ENCODE measurements around the gene CHRNA4. TPM values are rescaled to one million over a fixed set of nuclear protein-coding genes. Genes with fewer than 3 reads are reported as not detected.
"Not testable (repeated sequence)": the region's sequence is repeated elsewhere in the genome, so short reads cannot be mapped to it uniquely, and the experiment has no call there.

CHRNA4 gene
- total RNA-seq, 2 donors from 2014 or later, result not detected

- no peaks in the 10 kb centered on the region for H3K4me1 Mint-ChIP-seq (ENCODE audit: low read depth in 2 of 2)
Measured at GRCh38 chr20:63311186-63311832, 49.8 kb downstream of the CHRNA4 start.

DNA sequence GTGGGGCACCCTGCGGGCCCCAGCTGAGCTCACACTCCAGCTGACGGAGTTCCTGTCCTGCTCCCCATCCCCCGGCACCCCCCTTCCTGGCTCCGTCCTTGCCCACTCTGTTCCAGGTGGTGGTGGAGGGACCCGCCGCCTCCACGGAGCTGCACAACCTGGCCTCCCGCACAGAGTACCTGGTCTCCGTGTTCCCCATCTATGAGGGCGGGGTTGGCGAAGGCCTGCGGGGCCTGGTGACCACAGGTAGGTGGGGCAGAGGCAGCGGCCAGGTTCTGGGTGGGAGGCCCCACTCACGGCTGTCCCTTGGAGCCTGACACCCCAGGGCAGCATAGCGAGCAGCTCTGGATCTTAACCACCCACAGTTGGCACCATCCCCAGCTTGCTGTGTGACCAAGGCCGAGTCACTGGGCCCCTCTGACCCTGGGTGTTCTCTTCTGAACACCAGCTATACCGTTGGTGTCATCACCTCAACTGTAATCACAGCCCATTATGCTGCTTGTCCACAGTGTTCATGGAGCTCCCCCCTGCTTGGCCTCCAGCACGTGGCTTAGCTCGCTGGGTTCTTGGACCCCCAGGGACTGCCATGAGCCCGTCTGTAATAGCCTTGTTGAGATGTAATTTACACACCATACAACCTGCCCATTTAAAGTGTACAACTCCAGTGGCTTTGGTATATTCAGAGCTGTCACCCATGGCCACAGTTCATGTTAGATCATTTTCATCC, 50.7 kb downstream of the CHRNA4 start:
- Mint-ChIP-seq H3K36me3 (no peaks in the 10 kb centered on the region), H3K27ac (no peak overlapping the region), H3K9me3 (no peaks in the 10 kb centered on the region), H3K4me3 (no peak overlapping the region), H3K4me1 (ENCODE audit: low read depth in 2 of 2) (no peaks in the 10 kb centered on the region), H3K27me3 (peaks cover 0 to 2% of the 10 kb centered on the region in 2 donors)
- DNase-seq (ENCODE audit: low spot score) (no peak), ATAC-seq (no peak)

More at GRCh38 chr20:63311186-63311832, 49.8 kb downstream of the CHRNA4 start:
- DNase-seq (ENCODE audit: low spot score) (no peak), ATAC-seq (no peak)
- H3K27me3 Mint-ChIP-seq, result peaks cover 0 to 2% of the 10 kb centered on the region in 2 donors
- H3K27ac Mint-ChIP-seq, result no peak overlapping the region
- no peaks in the 10 kb centered on the region for H3K36me3 Mint-ChIP-seq
- no peaks in the 10 kb centered on the region for H3K9me3 Mint-ChIP-seq
- no peak overlapping the region for H3K4me3 Mint-ChIP-seq

DNA sequence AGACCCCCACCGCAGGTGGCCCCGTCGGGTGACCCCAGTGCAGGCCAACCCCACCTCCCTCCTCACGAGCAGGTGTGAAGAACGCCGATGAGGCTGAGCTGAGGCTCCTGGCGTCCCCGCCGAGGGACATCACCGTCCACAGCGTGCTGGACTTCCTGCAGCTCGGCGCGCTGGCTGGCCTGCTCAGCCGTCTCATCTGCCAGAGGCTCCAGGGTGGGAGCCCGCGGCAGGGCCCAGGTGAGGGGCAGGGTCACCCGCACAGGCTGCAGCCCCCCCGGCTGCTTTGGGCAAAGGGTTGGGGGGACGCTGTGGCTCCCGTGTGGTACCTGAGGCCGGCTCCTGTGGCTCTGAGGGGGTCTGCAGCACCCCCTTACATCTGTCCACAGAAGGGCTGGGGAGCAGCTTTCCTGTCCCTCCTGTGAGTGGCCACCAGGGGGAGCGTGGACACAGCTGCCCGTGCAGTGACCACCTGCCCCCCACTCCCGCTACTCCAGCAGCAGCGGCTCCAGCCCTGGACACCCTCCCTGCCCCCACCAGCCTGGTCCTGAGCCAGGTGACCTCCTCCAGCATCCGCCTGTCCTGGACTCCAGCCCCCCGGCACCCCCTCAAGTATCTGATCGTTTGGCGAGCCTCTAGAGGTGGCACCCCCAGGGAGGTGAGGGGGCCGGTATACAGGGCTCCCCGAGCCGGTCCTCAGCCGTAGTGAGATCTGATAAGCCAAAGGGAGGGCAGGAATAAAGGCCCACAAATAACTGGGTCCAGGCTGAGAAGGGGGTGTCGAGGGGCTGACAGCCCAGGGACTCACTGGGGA, 51.7 kb downstream of the CHRNA4 start:
- Mint-ChIP-seq H3K27me3 (peaks cover 0 to 5% of the 10 kb centered on the region in 2 donors), H3K4me1 (ENCODE audit: low read depth in 2 of 2) (no peaks in the 10 kb centered on the region), H3K4me3 (no peak overlapping the region), H3K27ac (no peak overlapping the region), H3K9me3 (no peaks in the 10 kb centered on the region), H3K36me3 (no peaks in the 10 kb centered on the region)
- no peak for DNase-seq (ENCODE audit: low spot score)
- peak in 1 of 2 donors; percentile 7 for ATAC-seq

- no peak for ATAC-seq
- DNase-seq (ENCODE audit: low spot score), result no peak
- Mint-ChIP-seq H3K27ac (no peak overlapping the region), H3K9me3 (no peaks in the 10 kb centered on the region), H3K4me1 (ENCODE audit: low read depth in 2 of 2) (no peaks in the 10 kb centered on the region), H3K36me3 (no peaks in the 10 kb centered on the region), H3K4me3 (no peak overlapping the region), H3K27me3 (peaks cover 0 to 5% of the 10 kb centered on the region in 2 donors)
Measured at GRCh38 chr20:63308218-63308911, 52.8 kb downstream of the CHRNA4 start.

DNA sequence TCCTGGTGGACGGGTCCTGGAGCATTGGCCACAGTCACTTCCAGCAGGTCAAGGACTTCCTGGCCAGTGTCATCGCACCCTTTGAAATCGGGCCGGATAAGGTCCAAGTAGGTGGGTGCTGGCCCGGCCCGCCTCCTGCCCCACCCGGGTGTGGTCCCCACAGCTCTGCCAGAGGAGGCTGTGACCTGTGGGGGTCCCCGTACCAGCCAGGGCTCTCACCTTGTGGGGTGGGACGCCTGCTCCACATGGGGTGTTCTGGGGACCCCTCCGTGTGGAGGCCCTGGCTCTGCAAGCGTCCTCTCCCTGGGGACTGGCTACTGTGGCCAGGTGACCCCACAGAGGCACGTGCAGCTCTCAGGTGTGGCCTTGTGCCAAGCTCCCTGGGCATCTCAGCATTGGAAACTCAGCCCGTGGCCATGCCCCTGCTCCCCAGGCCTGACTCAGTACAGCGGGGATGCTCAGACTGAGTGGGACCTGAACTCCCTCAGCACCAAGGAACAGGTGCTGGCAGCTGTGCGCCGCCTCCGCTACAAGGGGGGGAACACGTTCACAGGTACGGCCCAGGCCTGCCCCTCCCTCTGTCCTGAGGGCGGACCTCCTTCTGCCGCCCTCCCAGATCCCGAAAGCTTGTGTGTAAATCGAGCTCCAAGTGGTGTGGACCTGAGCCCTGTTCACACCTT, 53.5 kb downstream of the CHRNA4 start:
- DNase-seq (ENCODE audit: low spot score), result no peak
- no peaks in the 10 kb centered on the region for H3K4me1 Mint-ChIP-seq (ENCODE audit: low read depth in 2 of 2)
- no peak for ATAC-seq
- no peak overlapping the region for H3K4me3 Mint-ChIP-seq
- H3K27ac Mint-ChIP-seq, result no peak overlapping the region
- H3K36me3 Mint-ChIP-seq, result no peaks in the 10 kb centered on the region
- H3K9me3 Mint-ChIP-seq, result no peaks in the 10 kb centered on the region
- H3K27me3 Mint-ChIP-seq, result peaks cover 4 to 7% of the 10 kb centered on the region in 2 donors

DNA sequence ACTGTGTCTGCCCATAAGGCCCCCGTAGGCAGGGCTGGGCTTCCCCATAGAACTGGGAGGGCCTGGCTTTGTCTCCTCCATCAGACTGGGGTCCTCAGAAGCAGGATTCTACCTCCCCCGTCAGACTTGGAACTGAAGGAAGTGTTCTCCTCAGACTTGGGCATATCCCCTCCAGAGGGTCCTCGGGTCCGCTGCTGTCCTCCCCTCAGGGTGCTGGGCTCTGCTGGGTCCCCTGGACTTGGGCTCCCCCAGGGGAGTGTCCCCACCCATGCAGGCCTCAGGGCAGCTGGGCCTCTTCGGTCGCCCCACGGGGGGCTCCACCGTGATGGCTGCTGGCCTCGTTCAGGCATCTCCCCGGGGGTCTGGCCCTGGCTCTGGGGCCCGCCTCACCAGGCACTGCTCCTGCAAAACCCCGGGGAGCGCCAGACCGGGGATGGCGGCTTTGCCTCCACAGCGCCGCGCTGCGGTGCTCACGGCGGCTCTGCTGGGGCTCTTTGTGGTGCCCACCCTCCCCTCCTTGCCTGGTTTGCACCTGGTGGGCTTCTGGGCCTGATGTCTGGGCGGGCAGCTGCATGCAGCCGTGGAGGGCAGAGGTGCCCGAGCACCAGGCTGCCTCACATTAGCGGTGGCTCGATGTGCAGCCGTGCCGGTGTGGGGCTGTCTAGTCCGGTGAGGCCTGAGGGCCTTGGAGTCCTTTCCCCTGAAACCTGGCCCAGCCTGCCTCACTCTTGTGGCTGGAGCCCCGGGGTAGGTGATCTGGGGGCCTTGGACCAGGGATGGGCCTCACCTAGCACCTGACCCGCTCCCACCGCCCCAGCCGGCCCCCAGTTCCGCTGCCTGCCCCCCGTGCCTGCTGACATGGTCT, 54.2 kb downstream of the CHRNA4 start:
- Mint-ChIP-seq H3K27ac (no peak overlapping the region), H3K4me1 (ENCODE audit: low read depth in 2 of 2) (no peaks in the 10 kb centered on the region), H3K36me3 (no peaks in the 10 kb centered on the region), H3K4me3 (no peak overlapping the region), H3K27me3 (peaks cover 7 to 8% of the 10 kb centered on the region in 2 donors), H3K9me3 (no peaks in the 10 kb centered on the region)
- ATAC-seq (no peak), DNase-seq (ENCODE audit: low spot score) (no peak)

DNA sequence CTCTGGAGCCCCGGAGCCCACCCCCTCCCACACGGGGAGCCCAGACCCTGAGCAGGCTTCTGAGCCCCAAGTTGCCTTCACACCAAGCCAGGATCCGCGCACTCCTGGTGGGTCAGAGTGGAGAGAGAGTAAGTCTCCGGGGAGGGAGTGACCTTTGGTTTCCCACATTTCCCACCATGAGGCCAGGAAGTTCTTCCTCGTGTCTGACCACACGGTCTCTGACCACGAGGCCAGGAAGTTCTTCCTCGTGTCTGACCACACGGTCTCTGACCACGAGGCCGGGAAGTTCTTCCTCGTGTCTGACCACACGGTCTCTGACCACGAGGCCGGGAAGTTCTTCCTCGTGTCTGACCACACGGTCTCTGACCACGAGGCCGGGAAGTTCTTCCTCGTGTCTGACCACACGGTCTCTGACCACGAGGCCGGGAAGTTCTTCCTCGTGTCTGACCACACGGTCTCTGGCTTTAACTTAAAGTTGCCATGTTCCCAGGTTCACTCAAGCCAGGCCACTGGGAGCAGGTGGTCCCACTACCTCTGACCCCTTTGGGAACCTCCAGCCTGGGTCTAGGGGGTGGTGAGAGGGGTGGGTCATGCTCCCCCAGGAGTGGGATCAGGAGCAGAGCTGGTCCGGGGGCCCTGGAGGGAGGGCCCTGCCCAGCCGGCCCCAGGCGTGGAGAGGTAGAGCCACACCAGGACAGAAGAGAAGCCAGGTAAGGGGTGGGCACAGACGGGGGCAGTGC, 55.0 kb downstream of the CHRNA4 start:
- not testable (repeated sequence) for H3K9me3 Mint-ChIP-seq; H3K4me3 Mint-ChIP-seq; DNase-seq (ENCODE audit: low spot score); H3K36me3 Mint-ChIP-seq; H3K4me1 Mint-ChIP-seq (ENCODE audit: low read depth in 2 of 2); H3K27ac Mint-ChIP-seq; ATAC-seq
- peaks cover 7 to 13% of the 10 kb centered on the region in 2 donors for H3K27me3 Mint-ChIP-seq

DNA sequence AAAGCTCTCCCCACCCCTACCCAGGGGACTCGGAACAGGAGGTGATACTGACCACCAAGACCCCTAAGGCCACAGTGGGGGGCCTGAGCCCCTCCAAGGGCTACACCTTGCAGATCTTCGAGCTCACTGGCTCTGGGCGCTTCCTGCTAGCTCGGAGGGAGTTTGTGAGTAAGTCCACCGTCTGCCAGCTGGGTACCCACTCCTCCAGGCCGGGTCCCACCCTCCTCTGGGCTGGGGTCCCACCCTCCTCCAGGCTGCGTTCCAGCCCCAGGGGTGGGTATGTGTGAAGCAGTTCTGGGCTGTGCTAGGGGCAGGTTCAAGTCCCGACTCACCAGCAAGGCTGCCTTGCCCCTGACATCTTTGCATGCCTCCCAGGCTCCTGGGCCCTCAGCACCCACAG, 55.8 kb downstream of the CHRNA4 start:
- Mint-ChIP-seq H3K27me3 (peaks cover 7 to 10% of the 10 kb centered on the region in 2 donors), H3K4me3 (no peak overlapping the region), H3K27ac (no peak overlapping the region), H3K9me3 (peaks cover 4% of the 10 kb centered on the region), H3K4me1 (ENCODE audit: low read depth in 2 of 2) (no peaks in the 10 kb centered on the region), H3K36me3 (no peaks in the 10 kb centered on the region)
- DNase-seq (ENCODE audit: low spot score), result no peak
- no peak for ATAC-seq

- Mint-ChIP-seq H3K36me3 (no peaks in the 10 kb centered on the region), H3K27me3 (peaks cover 11 to 14% of the 10 kb centered on the region in 2 donors)
Measured at GRCh38 chr20:63303095-63303666, 58.0 kb downstream of the CHRNA4 start.

DNA sequence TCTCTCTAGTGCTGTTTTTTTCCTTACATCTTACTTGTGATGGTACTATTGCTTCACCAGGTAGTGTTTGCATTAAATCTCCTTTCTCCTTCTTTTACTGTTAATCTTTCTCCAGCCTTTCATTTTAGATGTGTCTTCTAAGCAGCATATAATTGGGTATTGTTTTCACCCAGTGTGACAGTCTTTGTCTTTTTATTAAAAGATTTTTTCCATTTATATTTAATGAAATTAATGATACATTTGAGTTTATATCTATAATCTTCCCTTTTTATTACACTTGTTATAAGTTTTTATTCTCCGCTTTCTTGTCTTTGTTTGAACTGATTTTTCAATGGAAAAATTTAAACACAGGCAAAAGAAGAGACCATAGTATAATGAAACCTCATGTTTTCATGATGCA, 59.5 kb downstream of the CHRNA4 start:
- no peak overlapping the region for H3K4me3 Mint-ChIP-seq
- no peak for ATAC-seq
- DNase-seq (ENCODE audit: low spot score), result no peak
- H3K27ac Mint-ChIP-seq, result no peak overlapping the region
- no peaks in the 10 kb centered on the region for H3K36me3 Mint-ChIP-seq
- no peaks in the 10 kb centered on the region for H3K4me1 Mint-ChIP-seq (ENCODE audit: low read depth in 2 of 2)
- peaks cover 4% of the 10 kb centered on the region for H3K9me3 Mint-ChIP-seq
- peaks cover 11 to 14% of the 10 kb centered on the region in 2 donors for H3K27me3 Mint-ChIP-seq

More at GRCh38 chr20:63303095-63303666, 58.0 kb downstream of the CHRNA4 start:
- Mint-ChIP-seq H3K4me3 (no peak overlapping the region), H3K9me3 (peaks cover 4% of the 10 kb centered on the region), H3K27ac (no peak overlapping the region), H3K4me1 (ENCODE audit: low read depth in 2 of 2) (no peaks in the 10 kb centered on the region)
- DNase-seq (ENCODE audit: low spot score) (no peak), ATAC-seq (no peak)

DNA sequence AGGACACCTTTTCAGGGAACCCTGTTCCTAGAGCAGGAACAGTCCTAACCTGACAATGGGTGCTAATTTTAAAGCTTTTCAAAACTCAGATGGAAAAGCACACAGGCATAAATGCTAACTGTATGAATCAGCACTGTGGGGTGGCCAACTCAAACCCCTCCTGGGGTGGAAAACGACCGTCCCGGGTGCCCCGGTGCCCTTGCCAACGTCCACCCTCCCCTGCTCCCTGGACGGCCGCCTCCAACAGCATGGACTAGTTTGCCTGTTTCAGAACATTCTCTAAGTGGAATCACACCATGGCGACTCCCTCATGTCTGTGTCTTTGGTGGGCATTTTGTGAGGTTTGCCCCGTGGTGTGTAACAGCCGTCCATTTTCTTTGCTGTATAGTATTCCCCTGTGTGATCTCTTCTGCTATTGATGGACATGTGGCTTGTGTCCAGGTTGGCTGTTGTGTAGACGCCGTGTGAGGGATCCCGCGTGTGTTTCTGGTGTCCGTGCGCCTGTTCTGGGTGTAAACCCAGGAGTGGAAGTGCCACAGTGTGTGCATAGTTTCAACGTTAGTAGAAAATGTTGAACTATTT, 62.3 kb downstream of the CHRNA4 start:
- Mint-ChIP-seq H3K27ac (no peak overlapping the region), H3K4me1 (ENCODE audit: low read depth in 2 of 2) (no peaks in the 10 kb centered on the region), H3K4me3 (no peak overlapping the region), H3K9me3 (peaks cover 4% of the 10 kb centered on the region), H3K36me3 (no peaks in the 10 kb centered on the region), H3K27me3 (peaks cover 11 to 13% of the 10 kb centered on the region in 2 donors)
- ATAC-seq (no peak), DNase-seq (ENCODE audit: low spot score) (no peak)
